IMR-90 (cell line): ENCODE results near the gene UMODL1. TPM values are rescaled to one million over a fixed set of nuclear protein-coding genes. Genes with fewer than 3 reads are reported as not detected.

ENCODE experiments used
- ATAC-seq: fragments of 200-7000 bp; cut with Tn5 transposase; 2 replicates; pipeline ENCODE4 v1.9.1; 2020; ENCODE audit warnings: low read depth, mild to moderate bottlenecking, moderate library complexity
- BruUV-seq: library from RNA; stranded (reverse); fragments of 400-500 nt; replicated peaks from 2 replicates; lab custom pipeline; 2021; lab: Mats Ljungman, UMichigan
- CTCF ChIA-PET: fragments of 300-600 bp; formaldehyde crosslinking; extraction: SDS; loops from one replicate; lab custom pipeline; 2021; ENCODE audit warnings: antibody characterized with exemption; lab: Yijun Ruan, JAX
- POLR2A ChIA-PET: fragments of 300-600 bp; sonication (Branson Sonifier 250); formaldehyde crosslinking; loops from one replicate; lab custom pipeline; 2022; ENCODE audit warnings: antibody characterized with exemption; ENCODE audit not compliant: unreplicated experiment; lab: Charles Lee
- DNase-seq: peaks from one replicate; pipeline ENCODE4 v3.0.0; 2013
- H2AFZ ChIP-seq: replicated peaks from 2 replicates; pipeline ENCODE3; 2013; ENCODE audit warnings: low read length, mild to moderate bottlenecking; ENCODE audit not compliant: poor library complexity
- H2AK5ac ChIP-seq: 2 replicates; pipeline ENCODE4 v1.6.1; 2013; ENCODE audit warnings: low read depth, low read length, inconsistent platforms
- H2AK9ac ChIP-seq: replicated peaks from 2 replicates; pipeline ENCODE3; 2013; ENCODE audit warnings: mild to moderate bottlenecking, low read depth, low read length, moderate library complexity; ENCODE audit not compliant: poor library complexity
- H2BK120ac ChIP-seq: 2 replicates; pipeline ENCODE4 v1.6.1; 2013; ENCODE audit warnings: low read depth, low read length, inconsistent platforms
- H2BK15ac ChIP-seq: 3 replicates; pipeline ENCODE4 v1.6.1; 2013; ENCODE audit warnings: low read depth, low read length, inconsistent platforms
- H2BK20ac ChIP-seq: 2 replicates; pipeline ENCODE4 v1.6.1; 2013; ENCODE audit warnings: low read depth, mild to moderate bottlenecking, inconsistent platforms, low read length, moderate library complexity
- H2BK5ac ChIP-seq: 2 replicates; pipeline ENCODE4 v1.6.1; 2013; ENCODE audit warnings: mild to moderate bottlenecking, low read depth, low read length, inconsistent platforms; ENCODE audit not compliant: poor library complexity, severe bottlenecking
- H3K14ac ChIP-seq: replicated peaks from 2 replicates; pipeline ENCODE4 v1.6.1; 2013; ENCODE audit warnings: low read depth, low read length, inconsistent platforms
- H3K18ac ChIP-seq: 2 replicates; pipeline ENCODE4 v1.6.1; 2013; ENCODE audit warnings: low read depth, low read length, control low read depth
- H3K23ac ChIP-seq: 2 replicates; pipeline ENCODE4 v1.6.1; 2013; ENCODE audit warnings: low read depth, low read length, inconsistent platforms
- H3K27ac ChIP-seq: 2 replicates; pipeline ENCODE4 v1.5.1; 2013; ENCODE audit warnings: mild to moderate bottlenecking, control low read depth, low read length; ENCODE audit not compliant: insufficient read depth
- H3K27me3 ChIP-seq: 2 replicates; pipeline ENCODE4 v1.6.1; 2013; ENCODE audit warnings: low read length; ENCODE audit not compliant: control insufficient read depth, insufficient read depth
- H3K36me3 ChIP-seq: 2 replicates; pipeline ENCODE4 v1.6.1; 2013; ENCODE audit warnings: low read length, mixed read lengths; ENCODE audit not compliant: control insufficient read depth, insufficient read depth
- H3K4ac ChIP-seq: 2 replicates; pipeline ENCODE4 v1.6.1; 2013; ENCODE audit warnings: low read depth, low read length, inconsistent platforms
- H3K4me1 ChIP-seq: 2 replicates; pipeline ENCODE4 v1.6.1; 2013; ENCODE audit warnings: low read length, mixed read lengths; ENCODE audit not compliant: control insufficient read depth, insufficient read depth
- H3K4me2 ChIP-seq: 2 replicates; pipeline ENCODE4 v1.6.1; 2013; ENCODE audit warnings: low read depth, mild to moderate bottlenecking, control low read depth, low read length, moderate library complexity
- H3K4me3 ChIP-seq: 2 replicates; pipeline ENCODE4 v1.5.1; 2013; ENCODE audit warnings: low read depth, mild to moderate bottlenecking, control low read depth, low read length, moderate library complexity; ENCODE audit not compliant: insufficient read depth
- H3K56ac ChIP-seq: 2 replicates; pipeline ENCODE4 v1.6.1; 2013; ENCODE audit warnings: low read length, inconsistent platforms; ENCODE audit not compliant: insufficient read depth; ENCODE audit errors: extremely low read depth
- H3K79me1 ChIP-seq, 2 experiments: 2 replicates each; pipeline ENCODE4 v1.6.1; 2013; ENCODE audit warnings: low read length in 2 of 2, inconsistent platforms in 1 of 2, low read depth in 1 of 2
- H3K9ac ChIP-seq: 2 replicates; pipeline ENCODE4 v1.6.1; 2013; ENCODE audit warnings: low read depth, low read length, control low read depth
- H3K9me1 ChIP-seq: 2 replicates; pipeline ENCODE4 v1.6.1; 2013; ENCODE audit warnings: low read length, inconsistent platforms; ENCODE audit not compliant: insufficient read depth
- H3K9me3 ChIP-seq: 2 replicates; pipeline ENCODE4 v1.6.1; 2013; ENCODE audit warnings: low read length; ENCODE audit not compliant: control insufficient read depth, insufficient read depth
- H4K20me1 ChIP-seq: 2 replicates; pipeline ENCODE4 v1.6.1; 2013; ENCODE audit warnings: low read length, inconsistent platforms; ENCODE audit not compliant: insufficient read depth
- H4K5ac ChIP-seq: 2 replicates; pipeline ENCODE4 v1.6.1; 2013; ENCODE audit warnings: mild to moderate bottlenecking, low read depth, low read length, control low read depth
- H4K8ac ChIP-seq, 2 experiments: 2 replicates each; pipeline ENCODE4 v1.6.1; 2013; ENCODE audit warnings: low read depth in 2 of 2, low read length in 2 of 2, control low read depth in 1 of 2, inconsistent platforms in 1 of 2
- H4K91ac ChIP-seq: 2 replicates; pipeline ENCODE4 v1.6.1; 2013; ENCODE audit warnings: low read depth, low read length, inconsistent platforms; ENCODE audit not compliant: insufficient read depth
- BHLHE40 ChIP-seq: fragments of 150-350 bp; IDR thresholded peaks from 2 replicates; pipeline ENCODE4 v1.6.1; 2016; ENCODE audit warnings: mild to moderate bottlenecking, low read depth, low read length
- CEBPB ChIP-seq: IDR thresholded peaks from 2 replicates; pipeline ENCODE4 v1.6.1; 2012; ENCODE audit warnings: low read depth, low read length, improper control_type of control experiment
- CHD1 ChIP-seq: IDR thresholded peaks from 2 replicates; pipeline ENCODE4 v1.6.1; 2012; ENCODE audit warnings: low read depth, low read length, improper control_type of control experiment
- FOS ChIP-seq: fragments of 150-350 bp; IDR thresholded peaks from 2 replicates; pipeline ENCODE4 v1.6.1; 2016; ENCODE audit warnings: low read depth, low read length
- MAFK ChIP-seq: IDR thresholded peaks from 2 replicates; pipeline ENCODE4 v1.6.1; 2012; ENCODE audit warnings: low read depth, low read length, improper control_type of control experiment
- MAZ ChIP-seq: IDR thresholded peaks from 2 replicates; pipeline ENCODE4 v1.6.1; 2012; ENCODE audit warnings: low read depth, mild to moderate bottlenecking, low read length, improper control_type of control experiment, moderate library complexity, borderline replicate concordance
- MXI1 ChIP-seq: IDR thresholded peaks from 2 replicates; pipeline ENCODE4 v1.6.1; 2012; ENCODE audit warnings: low read depth, mild to moderate bottlenecking, low read length, moderate library complexity, borderline replicate concordance
- NFE2L2 ChIP-seq: fragments of 150-350 bp; IDR thresholded peaks from 2 replicates; pipeline ENCODE4 v1.6.1; 2016; ENCODE audit warnings: low read depth, mild to moderate bottlenecking, low read length
- POLR2A ChIP-seq: IDR thresholded peaks from 2 replicates; pipeline ENCODE4 v1.6.1; 2012; ENCODE audit warnings: mild to moderate bottlenecking, low read depth, low read length
- RAD21 ChIP-seq: IDR thresholded peaks from 2 replicates; pipeline ENCODE4 v1.6.1; 2012; ENCODE audit warnings: low read length, improper control_type of control experiment
- RCOR1 ChIP-seq: IDR thresholded peaks from 2 replicates; pipeline ENCODE4 v1.6.1; 2012; ENCODE audit warnings: mild to moderate bottlenecking, low read length, improper control_type of control experiment; ENCODE audit not compliant: insufficient replicate concordance
- RFX5 ChIP-seq: IDR thresholded peaks from 2 replicates; pipeline ENCODE4 v1.8.0; 2012; ENCODE audit warnings: low read depth, mild to moderate bottlenecking, low read length, moderate library complexity
- SMC3 ChIP-seq: fragments of 150-350 bp; IDR thresholded peaks from 2 replicates; pipeline ENCODE4 v1.6.1; 2016; ENCODE audit warnings: low read depth, mild to moderate bottlenecking, antibody characterized with exemption, low read length, moderate library complexity
- WGBS, 2 experiments: methylation state at CpG; one replicate each; pipeline versions ENCODE4 v1.1.5 to v1.1.7; 2013; ENCODE audit warnings: missing lambda C conversion rate in 2 of 2; ENCODE audit not compliant: insufficient read length in 1 of 2; ENCODE audit errors: extremely low coverage in 2 of 2; 5-methylcytosine and 5-hydroxymethylcytosine counted together
- dilution Hi-C: fragments of 300-500 bp; cut with HindIII; formaldehyde crosslinking; loops from one replicate; pipeline ENCODE4 v1.14.3; 2018; ENCODE audit warnings: low sequenced_read_pairs; ENCODE audit not compliant: unreplicated experiment
- in situ Hi-C: fragments of 300-500 bp; cut with MboI; formaldehyde crosslinking; loops from 3 replicates; pipeline ENCODE4 v1.14.3; 2019; ENCODE audit warnings: low sequenced_read_pairs, inconsistent platforms, mixed read lengths
- intact Hi-C: fragments of 100-400 bp; cut with micrococcal nuclease; formaldehyde crosslinking; loops from 2 replicates; pipeline ENCODE4 v1.10.0; 2022
- polyA plus RNA-seq, 3 experiments: library from polyadenylated mRNA; depleted of rRNA; stranded (reverse); fragments of >200 nt; gene quantifications; 2 replicates each; pipeline ENCODE4 v1.2.3, GENCODE V29; 2012; ENCODE audit warnings: low replicate concordance in 1 of 3
- total RNA-seq: library from RNA; depleted of rRNA; stranded (reverse); fragments of >200 nt; gene quantifications from 2 replicates; pipeline ENCODE4 v1.2.3, GENCODE V29; 2012
- TF ChIP-seq, protein P1 (sequence below): fragments of 150-350 bp; IDR thresholded peaks from 2 replicates; pipeline ENCODE4 v1.6.1; 2016; ENCODE audit warnings: low read depth, mild to moderate bottlenecking, low read length, moderate library complexity, borderline replicate concordance
- TF ChIP-seq, protein P2 (sequence below): fragments of 150-350 bp; IDR thresholded peaks from 2 replicates; pipeline ENCODE4 v1.6.1; 2017; ENCODE audit warnings: mild to moderate bottlenecking, antibody characterized with exemption, low read length, low read depth

UMODL1 gene
- total and polyA plus RNA-seq, 2 of the 4 experiments (the other 2 are of a cell fraction): 0.02 TPM; not detected in 1

- Histone ChIP-seq H2AK9ac (no peak overlapping the region), H3K4me3 (no peak overlapping the region), H3K36me3 (no peaks in the 10 kb centered on the region), H3K14ac (0 out of 2 replicates have a peak overlapping the region, but pooled peaks have one; percentile 42), H4K20me1 (peaks cover 3% of the 10 kb centered on the region; the same call in 1 of the 2 replicates), H3K18ac (peak overlapping the region; percentile 4; the same call in 1 of the 2 replicates), H3K4ac (peak overlapping the region; percentile 76), H3K9ac (no peak overlapping the region), H2BK120ac (peak overlapping the region; percentile 75), H4K5ac (0 out of 2 replicates have a peak overlapping the region, but pooled peaks have one; percentile 7), H2AFZ (no peak overlapping the region), H3K4me2 (no peak overlapping the region), H3K27ac (no peak overlapping the region), H3K79me1 (peaks cover 0 to 3% of the 10 kb centered on the region in 2 experiments; a peak in 2 of 4 replicates), H3K4me1 (peaks cover 29% of the 10 kb centered on the region), H4K91ac (peak overlapping the region; percentile 67), H3K23ac (no peak overlapping the region), H2BK5ac (peak overlapping the region; percentile 9), H2BK20ac (peak overlapping the region; percentile 59; the same call in 1 of the 2 replicates), H4K8ac (no peak overlapping the region), H2AK5ac (peak overlapping the region; percentile 76), H3K27me3 (no peaks in the 10 kb centered on the region; the same call in 1 of the 2 replicates), H3K56ac (no peak overlapping the region), H3K9me1 (peaks cover 22% of the 10 kb centered on the region), H3K9me3 (no peaks in the 10 kb centered on the region), H2BK15ac (peak overlapping the region; percentile 72; the same call in 2 of the 3 replicates)
- in situ Hi-C loops: no loop called here
- ATAC-seq (no peak), DNase-seq (no peak)
- intact Hi-C loops: loop anchor here (5.0 kb wide), 1 partner anchor 33 kb away; the partner anchor contains the start of gene ZBTB21
- ChIA-PET CTCF (interaction anchor here (0.6 kb wide), 1 partner anchor 73 kb away, joined by 3 read pairs; no protein-coding TSS in a partner anchor), POLR2A (interaction anchor here (0.6 kb wide), 1 partner anchor 88 kb away, joined by 13 read pairs; no protein-coding TSS in a partner anchor)
- BruUV-seq: no TSS peak
- dilution Hi-C loops: no loop called here
- WGBS, 2 experiments: no CpG with 5 or more reads among the region's 7 CpGs
- TF ChIP-seq, protein P1, sequence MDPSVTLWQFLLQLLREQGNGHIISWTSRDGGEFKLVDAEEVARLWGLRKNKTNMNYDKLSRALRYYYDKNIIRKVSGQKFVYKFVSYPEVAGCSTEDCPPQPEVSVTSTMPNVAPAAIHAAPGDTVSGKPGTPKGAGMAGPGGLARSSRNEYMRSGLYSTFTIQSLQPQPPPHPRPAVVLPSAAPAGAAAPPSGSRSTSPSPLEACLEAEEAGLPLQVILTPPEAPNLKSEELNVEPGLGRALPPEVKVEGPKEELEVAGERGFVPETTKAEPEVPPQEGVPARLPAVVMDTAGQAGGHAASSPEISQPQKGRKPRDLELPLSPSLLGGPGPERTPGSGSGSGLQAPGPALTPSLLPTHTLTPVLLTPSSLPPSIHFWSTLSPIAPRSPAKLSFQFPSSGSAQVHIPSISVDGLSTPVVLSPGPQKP: no peak
- TF ChIP-seq RAD21 (no peak), MAZ (no peak), MAFK (no peak), POLR2A (no peak), BHLHE40 (no peak), RFX5 (no peak), SMC3 (no peak), CHD1 (no peak), MXI1 (no peak), CEBPB (no peak), FOS (no peak), NFE2L2 (no peak), RCOR1 (no peak)
- TF ChIP-seq, protein P2, sequence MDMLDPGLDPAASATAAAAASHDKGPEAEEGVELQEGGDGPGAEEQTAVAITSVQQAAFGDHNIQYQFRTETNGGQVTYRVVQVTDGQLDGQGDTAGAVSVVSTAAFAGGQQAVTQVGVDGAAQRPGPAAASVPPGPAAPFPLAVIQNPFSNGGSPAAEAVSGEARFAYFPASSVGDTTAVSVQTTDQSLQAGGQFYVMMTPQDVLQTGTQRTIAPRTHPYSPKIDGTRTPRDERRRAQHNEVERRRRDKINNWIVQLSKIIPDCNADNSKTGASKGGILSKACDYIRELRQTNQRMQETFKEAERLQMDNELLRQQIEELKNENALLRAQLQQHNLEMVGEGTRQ: no peak
Observed at GRCh38 chr21:42044871-42045495, 26.1 kb upstream of the UMODL1 start.
